ENCODE measurements around the gene REC8.
A peak's percentile ranks its signal among the peaks of the same experiment; 100 is the strongest.

The REC8 gene

GRCh38 chr14:24226473-24226872 is 54.6 kb downstream of the REC8 start:
- DNase-seq (ENCODE audit: low read depth, low spot score): no peak

GRCh38 chr14:24228902-24229301 is 57.0 kb downstream of the REC8 start:
- DNase-seq (ENCODE audit: low read depth, low spot score): no peak
- peak overlapping the region; percentile 2 for H3K27ac ChIP-seq

More at GRCh38 chr14:24226473-24226872, 54.6 kb downstream of the REC8 start:
- H3K27ac ChIP-seq: peak overlapping the region; percentile 95
